ENCODE data around the gene STAM.

DNA sequence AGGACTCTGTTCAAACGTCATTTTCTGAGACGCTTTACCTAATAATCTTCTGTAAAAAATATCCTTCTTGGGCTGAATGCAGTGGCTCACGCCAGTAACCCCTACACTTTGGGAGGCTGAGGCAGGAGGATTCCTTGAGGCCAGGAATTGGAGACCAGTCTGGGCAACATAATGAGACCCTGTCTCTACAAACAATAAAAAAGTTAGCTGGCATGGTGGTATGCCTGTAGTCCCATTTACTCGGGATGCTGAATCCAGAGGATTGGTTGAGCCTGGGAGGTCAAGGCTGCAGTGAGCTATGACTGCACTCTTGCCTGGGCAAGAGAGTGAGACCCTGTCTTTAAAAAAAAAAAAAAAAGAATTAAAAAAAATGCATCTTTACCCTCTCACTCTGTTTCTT, 5.1 kb downstream of the STAM start:
- TF ChIP-seq CTCF (optimal IDR thresholded peaks at IDR 0.05 in 1 of 3, IDR thresholded peaks at IDR 0.05 in 1 of 3, conservative IDR thresholded peaks at IDR 0.05 in 1 of 3; ENCODE audit: extremely low read depth in 1 of 3, insufficient read depth in 2 of 3, low read length in 3 of 3) (no peak), EZH2 (IDR thresholded peaks at IDR 0.05; ENCODE audit: low read length) (no peak)

Measured in keratinocyte (primary cell).